Measurements from ENCODE around the gene CDT1. TPM values are rescaled to one million over a fixed set of nuclear protein-coding genes. Genes with fewer than 3 reads are reported as not detected.

The CDT1 gene
- total RNA-seq, 1 experiment from 2014 or later: 160 TPM

GRCh38 chr16:88800277-88800592, 3.4 kb upstream of the CDT1 start:
- Histone ChIP-seq H3K9me2 (ENCODE audit: insufficient read depth) (no peaks in the 10 kb centered on the region), H2AFZ (ENCODE audit: low read depth, low read length, poor library complexity, severe bottlenecking) (no peak overlapping the region), H4K20me1 (ENCODE audit: insufficient read depth) (peaks cover 9% of the 10 kb centered on the region; the same call in 1 of the 2 replicates), H3K4me3 (replicated peaks in 1 of 2; ENCODE audit: low read depth in 1 of 2, low read length in 2 of 2) (no peak overlapping the region), H3K9ac (ENCODE audit: low read length) (no peak overlapping the region), H3K9me3 (ENCODE audit: control insufficient read depth in 1 of 2, insufficient read depth in 1 of 2, low read depth in 1 of 2, low read length in 2 of 2) (no peaks in the 10 kb centered on the region), H3K36me3 (ENCODE audit: control insufficient read depth in 1 of 2, insufficient read depth in 2 of 2, low read length in 2 of 2) (peaks cover 0 to 7% of the 10 kb centered on the region in 2 experiments; a peak in 1 of 4 replicates), H3K4me2 (ENCODE audit: low read length) (no peak overlapping the region), H3K27ac (ENCODE audit: low read depth, low read length) (no peak overlapping the region), H3K4me1 (ENCODE audit: control insufficient read depth in 1 of 2, insufficient read depth in 2 of 2, low read length in 2 of 2) (peaks cover 15 to 31% of the 10 kb centered on the region in 2 experiments), H3K79me2 (ENCODE audit: insufficient read depth, low read length) (peaks cover 18% of the 10 kb centered on the region), H3K27me3 (ENCODE audit: insufficient read depth, low read length) (no peaks in the 10 kb centered on the region)
- intact Hi-C loops (cut with micrococcal nuclease): loop anchor here (5.0 kb wide), 1 partner anchor 63 kb away; no protein-coding TSS in a partner anchor
- DNase-seq (ENCODE audit: low read depth, low spot score): no peak
- ChIA-PET RAD21 (ENCODE audit: low non-redundant PET in 1 of 2, low total read pairs in 2 of 2, uncharacterized antibody in 2 of 2, unreplicated experiment in 2 of 2) (no interaction called here), POLR2A (interaction anchor here (1.1 to 1.8 kb wide), 4 partner anchors 8 to 18 kb away, joined by 3 to 6 read pairs (median 4); no protein-coding TSS in a partner anchor), CTCF (interaction anchor here (1.7 kb wide), 1 partner anchor 12 kb away, joined by 4 read pairs; no protein-coding TSS in a partner anchor)
- ATAC-seq: no peak
- TF ChIP-seq TCF7L2 (IDR thresholded peaks at IDR 0.05; ENCODE audit: borderline replicate concordance, extremely low read depth, insufficient read depth, insufficient read length) (no peak), EZH2 (IDR thresholded peaks at IDR 0.05) (no peak), SIN3A (IDR thresholded peaks at IDR 0.05; ENCODE audit: low read depth) (no peak), JUND (IDR thresholded peaks at IDR 0.05) (no peak), ZNF274 (IDR thresholded peaks at IDR 0.05; ENCODE audit: low read depth, low read length) (no peak), EZH2phosphoT487 (IDR thresholded peaks at IDR 0.05; ENCODE audit: borderline replicate concordance) (no peak), CEBPB (IDR thresholded peaks at IDR 0.05; ENCODE audit: low read depth) (no peak), ZFX (IDR thresholded peaks at IDR 0.05) (no peak), EGR1 (IDR thresholded peaks at IDR 0.05; ENCODE audit: low read depth) (no peak), REST (IDR thresholded peaks at IDR 0.05; ENCODE audit: low read depth) (no peak), POLR2AphosphoS5 (IDR thresholded peaks at IDR 0.05; ENCODE audit: low read depth, low read length) (no peak), YY1 (IDR thresholded peaks at IDR 0.05; ENCODE audit: extremely low read depth, insufficient replicate concordance, low read depth, low read length) (no peak), ELF1 (IDR thresholded peaks at IDR 0.05; ENCODE audit: borderline replicate concordance, low read depth) (no peak)
- TF ChIP-seq, protein P1, sequence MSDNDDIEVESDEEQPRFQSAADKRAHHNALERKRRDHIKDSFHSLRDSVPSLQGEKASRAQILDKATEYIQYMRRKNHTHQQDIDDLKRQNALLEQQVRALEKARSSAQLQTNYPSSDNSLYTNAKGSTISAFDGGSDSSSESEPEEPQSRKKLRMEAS (IDR thresholded peaks at IDR 0.05): no peak
- TF ChIP-seq, protein P2, sequence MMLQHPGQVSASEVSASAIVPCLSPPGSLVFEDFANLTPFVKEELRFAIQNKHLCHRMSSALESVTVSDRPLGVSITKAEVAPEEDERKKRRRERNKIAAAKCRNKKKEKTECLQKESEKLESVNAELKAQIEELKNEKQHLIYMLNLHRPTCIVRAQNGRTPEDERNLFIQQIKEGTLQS (IDR thresholded peaks at IDR 0.05): no peak
- BruUV-seq (replicated peaks): no TSS peak
